Right ventricle myocardium inferior (tissue), 1 donor: ENCODE measurements around the gene KATNAL1. TPM values are rescaled to one million over a fixed set of nuclear protein-coding genes. Genes with fewer than 3 reads are reported as not detected.
A peak's percentile ranks its signal among the peaks of the same experiment; 100 is the strongest.

Source experiments
- ATAC-seq: fragments of 200-7000 bp; cut with Tn5 transposase; one replicate; pipeline ENCODE4 v1.9.1; 2020; ENCODE audit warnings: mild to moderate bottlenecking, moderate library complexity
- DNase-seq: peaks from one replicate; pipeline ENCODE4 v3.0.0; 2021; ENCODE audit errors: missing footprints
- intact Hi-C: fragments of 100-400 bp; cut with DNase I; formaldehyde crosslinking; loops from one replicate; pipeline ENCODE4 v1.11.0; 2022
- total RNA-seq: library from RNA; stranded (reverse); fragmentation: NEBNext Ultra II Directional; extraction: Animal tissue kit (Norgen Biotek cat#: 25700); gene quantifications from one replicate; pipeline ENCODE4 v1.2.1, GENCODE V29; 2021
- donor health status: DM: no; HTN: yes; CAD: no; lungs with severe emphysema.

KATNAL1 gene
- total RNA-seq, 1 donor from 2014 or later = 41.0 TPM

DNA sequence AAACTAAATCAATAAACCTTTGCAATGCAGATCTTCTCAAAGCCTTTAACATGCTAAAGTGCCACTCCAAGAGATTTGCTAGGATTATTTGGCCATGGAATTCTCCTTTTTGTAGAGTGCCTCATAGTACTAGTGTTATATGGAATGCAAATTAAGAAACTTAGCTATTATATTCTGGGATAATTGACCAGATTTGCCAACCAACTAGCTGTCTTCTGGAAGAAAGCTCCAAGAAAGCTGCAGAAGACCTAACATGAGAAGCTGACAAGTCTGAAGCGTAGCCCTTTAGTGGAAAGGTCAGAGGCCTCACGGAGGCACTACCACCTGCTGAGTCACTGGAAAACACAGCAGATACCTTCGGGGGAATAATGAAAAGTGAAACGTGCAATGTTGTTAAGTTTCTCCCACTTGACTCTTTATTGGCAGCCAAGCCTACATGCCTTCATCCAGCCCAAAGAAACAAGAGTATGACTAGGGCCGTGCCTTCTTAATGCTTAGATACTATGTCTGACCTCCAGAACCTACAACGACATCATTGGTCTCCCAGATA, 29.8 kb upstream of the KATNAL1 start:
- intact Hi-C loops = no loop called here
- ATAC-seq = no peak
- no peak for DNase-seq

- ATAC-seq (no peak), DNase-seq (no peak)
- intact Hi-C loops = no loop called here
Observed at GRCh38 chr13:30334663-30335386, 27.5 kb upstream of the KATNAL1 start.

- intact Hi-C loops = no loop called here
- no peak for DNase-seq
- ATAC-seq = no peak
Observed at GRCh38 chr13:30333616-30334015, 26.3 kb upstream of the KATNAL1 start.

DNA sequence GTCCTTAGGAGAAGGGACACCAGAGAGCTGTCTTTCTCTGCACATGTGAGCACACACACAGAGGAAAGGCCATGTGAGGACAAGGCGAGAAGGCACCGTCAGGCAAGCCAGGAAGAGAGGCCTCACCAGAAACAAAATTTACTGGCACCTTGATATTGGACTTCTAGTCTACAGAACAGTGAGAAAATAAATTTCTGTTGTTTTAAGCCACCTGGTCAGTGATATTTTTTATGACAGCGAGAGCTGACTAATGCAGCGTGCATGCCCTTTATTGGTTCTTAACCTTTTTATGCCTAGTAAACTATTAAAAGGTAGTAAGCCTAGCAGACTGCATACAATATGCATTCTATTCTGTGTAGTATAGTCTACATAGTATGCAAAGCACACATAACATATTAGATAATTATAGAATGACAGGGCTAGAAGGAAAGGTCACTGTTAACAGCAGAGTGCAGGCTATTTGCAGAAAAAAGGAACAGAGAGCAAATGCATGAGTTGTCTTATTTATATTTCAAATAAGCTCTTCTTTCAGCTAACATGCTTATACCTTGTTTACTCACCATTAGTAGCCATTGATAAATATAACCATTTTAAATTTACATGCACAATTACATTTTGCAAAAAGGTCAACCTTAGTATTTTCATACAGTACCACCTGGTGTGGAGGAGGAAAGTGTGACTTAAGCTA, 25.2 kb upstream of the KATNAL1 start:
- intact Hi-C loops = no loop called here

GRCh38 chr13:30331331-30331771, 24.0 kb upstream of the KATNAL1 start:
- ATAC-seq (peak; percentile 69), DNase-seq (no peak)
- intact Hi-C loops = no loop called here

More for the DNA sequence above, 25.2 kb upstream of the KATNAL1 start:
- DNase-seq = no peak
- no peak for ATAC-seq

- no peak for DNase-seq
- no peak for ATAC-seq
- intact Hi-C loops = no loop called here
Observed at GRCh38 chr13:30329009-30329585, 21.7 kb upstream of the KATNAL1 start.

DNA sequence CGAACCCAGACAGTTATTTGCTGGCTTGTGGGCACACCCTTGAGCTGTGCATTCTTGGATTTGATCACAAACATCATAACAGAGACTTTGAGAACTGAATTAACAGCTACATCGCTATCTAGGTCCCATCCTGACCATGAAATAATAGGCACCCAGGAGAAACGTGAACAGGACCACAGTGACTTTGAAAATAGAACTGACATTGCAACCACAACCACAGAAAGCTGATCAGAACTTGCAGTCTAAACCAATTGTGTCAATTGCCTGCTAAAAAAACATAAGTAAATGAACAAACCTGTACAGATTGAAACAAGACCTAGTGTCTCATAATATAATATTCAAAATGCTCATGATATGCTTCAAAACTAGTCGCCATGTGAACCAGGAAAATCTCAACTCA, 18.3 kb upstream of the KATNAL1 start:
- intact Hi-C loops = no loop called here
- ATAC-seq = no peak
- no peak for DNase-seq

DNA sequence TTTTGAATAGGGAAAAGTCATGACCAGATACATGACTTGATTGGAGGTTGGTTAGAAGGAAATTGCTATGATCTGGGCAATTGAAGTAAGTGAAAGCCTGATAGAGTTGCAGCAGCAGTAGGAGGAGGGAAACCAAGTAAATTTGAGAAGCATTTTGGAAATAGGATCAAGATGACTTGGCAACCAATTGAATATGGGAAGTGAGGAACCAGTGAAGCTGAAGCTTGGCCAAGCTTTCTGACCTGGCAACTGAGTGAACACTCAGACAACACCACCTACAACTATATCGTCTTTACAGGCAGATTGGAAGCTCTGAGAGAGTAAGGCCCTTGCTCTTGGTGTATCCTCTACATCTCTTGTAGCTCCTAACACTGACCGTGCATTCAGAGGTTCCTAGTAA, 16.2 kb upstream of the KATNAL1 start:
- intact Hi-C loops = no loop called here
- ATAC-seq (no peak), DNase-seq (no peak)

GRCh38 chr13:30322428-30322827, 15.1 kb upstream of the KATNAL1 start:
- DNase-seq (no peak), ATAC-seq (no peak)
- intact Hi-C loops = no loop called here

GRCh38 chr13:30321256-30321655, 13.9 kb upstream of the KATNAL1 start:
- DNase-seq = no peak
- intact Hi-C loops = no loop called here

DNA sequence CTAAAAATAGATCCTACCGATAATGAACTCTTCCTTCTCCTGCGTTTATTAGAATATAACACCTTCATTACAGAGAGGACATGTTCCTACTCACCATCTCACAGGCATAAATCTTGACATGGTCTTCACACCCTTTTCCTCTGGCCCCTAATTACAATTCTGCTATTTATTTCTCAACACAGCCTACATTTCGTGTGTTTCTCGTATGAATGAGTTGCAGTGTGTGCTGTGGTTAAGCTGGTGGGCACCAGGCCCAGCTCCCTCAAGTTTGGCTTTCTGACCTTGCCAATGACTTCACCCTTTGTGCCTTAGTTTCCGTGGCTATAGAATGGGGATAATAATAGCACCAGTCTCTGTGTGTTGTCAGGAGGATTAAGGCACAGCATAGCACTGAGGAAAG, 12.3 kb upstream of the KATNAL1 start:
- DNase-seq (no peak), ATAC-seq (no peak)
- intact Hi-C loops = no loop called here

More at GRCh38 chr13:30321256-30321655, 13.9 kb upstream of the KATNAL1 start:
- no peak for ATAC-seq

GRCh38 chr13:30319130-30319529, 11.8 kb upstream of the KATNAL1 start:
- DNase-seq (no peak), ATAC-seq (no peak)
- intact Hi-C loops = no loop called here

DNA sequence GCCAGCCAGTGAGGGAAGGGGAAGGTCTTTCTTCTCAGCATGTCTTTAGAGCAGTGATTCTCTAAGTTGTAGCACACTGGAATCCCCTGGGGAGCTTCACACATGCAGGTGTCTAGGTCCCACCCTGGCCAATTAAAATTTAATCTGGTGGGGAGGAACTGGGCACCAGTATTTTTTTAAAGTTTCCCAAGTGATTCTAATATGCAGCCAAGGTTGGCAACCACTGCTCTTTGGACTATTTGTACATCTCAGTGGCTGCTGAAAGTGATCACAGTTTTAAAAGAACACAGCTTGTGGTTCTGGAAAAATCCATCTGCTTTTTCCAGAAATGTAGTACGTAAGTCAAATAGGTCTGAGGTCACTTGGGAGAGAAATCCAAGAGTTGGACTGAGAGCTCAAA, 10.7 kb upstream of the KATNAL1 start:
- intact Hi-C loops = no loop called here
- no peak for DNase-seq
- ATAC-seq = no peak

DNA sequence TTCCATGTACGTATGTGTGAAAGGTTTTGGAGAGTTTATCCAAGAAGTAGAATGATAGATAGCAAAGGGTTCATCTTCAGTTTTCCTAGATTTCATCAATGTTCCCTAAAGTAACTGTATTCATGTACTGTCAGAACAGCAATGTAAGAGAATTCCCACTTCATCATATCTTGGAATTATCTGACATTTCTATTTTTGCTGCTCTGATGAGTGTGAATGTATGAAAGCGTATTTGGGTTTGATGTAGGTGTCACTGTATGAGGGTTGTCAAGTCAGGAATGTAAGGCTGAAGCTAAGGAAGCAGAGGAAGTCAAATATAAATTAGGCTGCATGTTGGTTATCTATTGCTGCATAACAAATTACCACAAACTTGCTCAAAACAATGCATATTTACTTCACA, 7.2 kb upstream of the KATNAL1 start:
- intact Hi-C loops = no loop called here
- DNase-seq (no peak), ATAC-seq (no peak)

DNA sequence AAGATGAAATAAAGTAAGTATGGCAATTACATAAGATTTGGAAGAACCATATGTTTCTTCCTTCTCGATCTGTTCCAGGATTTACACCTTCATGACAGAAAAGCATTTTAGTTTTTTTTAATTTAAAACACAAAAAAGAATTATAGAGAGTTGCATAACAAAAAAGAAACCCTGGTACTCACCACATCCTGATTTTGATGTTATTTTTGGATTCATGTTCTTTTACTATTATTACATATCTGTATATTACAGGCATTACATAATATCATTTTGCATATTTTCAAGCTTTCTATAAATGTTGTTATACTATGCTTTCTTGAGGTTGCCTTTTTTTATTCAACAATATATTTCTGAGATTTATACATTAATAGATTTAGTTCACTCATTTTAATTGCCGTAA, 6.7 kb upstream of the KATNAL1 start:
- intact Hi-C loops = no loop called here
- ATAC-seq = no peak

GRCh38 chr13:30313311-30313710, 6.0 kb upstream of the KATNAL1 start:
- no peak for ATAC-seq
- no peak for DNase-seq
- intact Hi-C loops = no loop called here

More for the DNA sequence above, 6.7 kb upstream of the KATNAL1 start:
- DNase-seq = no peak

- no peak for DNase-seq
- no peak for ATAC-seq
- intact Hi-C loops = no loop called here
Observed at GRCh38 chr13:30312904-30313303, 5.6 kb upstream of the KATNAL1 start.

- ATAC-seq (no peak), DNase-seq (no peak)
- intact Hi-C loops = loop anchor here (5.0 kb wide), 1 partner anchor 309 kb away; the partner anchor contains the start of gene USPL1
Observed at GRCh38 chr13:30308548-30308947, 1.2 kb upstream of the KATNAL1 start.

GRCh38 chr13:30307971-30308290, 580 bp upstream of the KATNAL1 start:
- ATAC-seq (no peak), DNase-seq (no peak)
- intact Hi-C loops = loop anchor here (2.0 to 5.0 kb wide), 2 partner anchors 33 to 309 kb away; partner anchors contain the start of gene USPL1

GRCh38 chr13:30306762-30307193, 573 bp downstream of the KATNAL1 start:
- DNase-seq = peak; percentile 96
- ATAC-seq = peak; percentile 97
- intact Hi-C loops = loop anchor here (2.0 to 5.0 kb wide), 2 partner anchors 34 to 311 kb away; partner anchors contain the start of gene USPL1
